Dermis microvascular lymphatic vessel endothelial cell (primary cell): ENCODE data around the gene FARS2. TPM values are rescaled to one million over a fixed set of nuclear protein-coding genes. Genes with fewer than 3 reads are reported as not detected.
A peak's percentile ranks its signal among the peaks of the same experiment; 100 is the strongest.

ENCODE experiments used
- DNase-seq, 2 donors: peaks; one replicate each; pipeline versions ENCODE4 v3.0.0 to v3.0.0-alpha.2; 2010; ENCODE audit warnings: low read depth in 2 of 2
- total RNA-seq: library from RNA; depleted of rRNA; stranded (reverse); fragments of >200 nt; gene quantifications from 2 replicates; pipeline ENCODE4 v1.2.1, GENCODE V29; 2014

Gene FARS2
- total RNA-seq, 1 donor from 2014 or later, result 26.8 TPM

DNA sequence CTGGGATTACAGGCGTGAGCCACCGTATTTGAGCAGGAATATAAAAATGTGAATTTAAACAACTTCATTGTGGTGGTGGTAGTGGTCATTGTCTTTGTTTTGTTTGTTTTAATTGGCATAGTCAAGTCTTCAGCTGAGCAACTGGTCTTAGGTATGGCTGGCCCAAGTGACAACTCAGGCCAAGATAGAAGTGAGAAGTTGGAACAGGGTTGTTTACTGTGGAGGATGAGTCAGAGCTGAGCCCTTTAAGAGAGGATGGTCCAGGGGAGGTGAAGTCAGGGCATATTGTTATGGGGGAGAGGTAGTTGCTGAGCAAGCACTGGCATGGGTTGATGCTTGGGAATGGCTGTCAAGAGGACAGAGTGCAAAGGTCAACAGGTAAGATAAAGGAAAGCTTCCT is 308.2 kb downstream of the FARS2 start:
- peak in 1 of 2 donors; percentile 1 for DNase-seq

GRCh38 chr6:5570641-5571040 is 309.3 kb downstream of the FARS2 start:
- DNase-seq, result no peak

GRCh38 chr6:5580736-5581581 is 319.6 kb downstream of the FARS2 start:
- peak; percentile 2 to 7 for DNase-seq

DNA sequence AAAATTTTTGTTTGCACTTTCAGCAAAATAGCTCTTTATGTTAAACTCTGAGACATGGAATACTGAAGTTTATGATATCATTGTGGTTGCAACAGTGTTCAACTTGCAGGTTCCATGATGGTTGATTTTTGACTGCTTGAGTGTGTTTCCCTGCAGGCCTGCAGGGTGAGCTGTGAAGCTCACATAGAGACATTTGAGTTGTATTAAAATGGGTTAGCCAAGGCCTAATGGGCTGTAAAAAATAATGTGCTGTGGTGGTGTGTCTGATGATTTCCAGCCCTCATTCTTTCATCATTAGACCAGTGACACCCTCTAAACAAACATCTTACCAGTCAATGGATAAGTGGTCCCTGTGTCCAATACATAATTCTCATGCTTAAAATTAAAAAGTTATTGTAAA is 321.4 kb downstream of the FARS2 start:
- no peak for DNase-seq

DNA sequence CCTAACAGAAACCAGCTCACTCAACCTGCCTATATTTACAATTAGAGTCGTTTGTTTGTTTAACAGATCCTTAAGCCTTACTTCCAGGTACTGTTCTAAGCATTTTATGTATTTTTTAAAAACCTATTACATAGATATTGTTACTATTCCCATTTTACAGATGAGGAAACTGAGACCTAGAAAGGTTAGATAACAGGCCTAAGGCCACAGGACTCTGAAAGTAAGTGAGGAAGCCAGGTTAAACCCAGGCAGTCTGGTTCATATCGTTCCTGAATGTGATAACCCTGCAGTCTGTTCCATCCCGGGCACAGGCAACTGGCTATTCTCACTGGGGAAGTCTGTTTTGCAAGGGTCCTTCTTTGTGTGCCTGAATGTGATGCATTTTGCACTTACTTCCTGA is 322.2 kb downstream of the FARS2 start:
- no peak for DNase-seq

DNA sequence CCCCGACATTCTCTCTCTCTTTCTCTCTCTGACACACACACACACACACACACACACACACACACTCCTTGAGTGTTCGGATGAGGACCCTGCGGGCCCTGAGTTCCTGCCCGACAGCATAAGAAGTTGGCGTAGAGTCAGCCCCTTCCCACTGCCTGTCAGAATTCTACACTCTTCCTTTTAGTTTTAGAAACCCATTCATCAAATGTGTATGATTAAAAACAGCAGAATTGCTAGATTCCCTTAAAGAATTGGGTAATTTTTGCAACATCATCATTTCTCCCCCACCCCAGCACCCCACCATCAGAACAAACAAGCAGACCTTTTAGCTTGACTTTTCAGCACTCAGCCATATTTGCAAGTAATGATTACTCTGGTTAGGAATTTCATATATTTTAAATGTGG is 322.8 kb downstream of the FARS2 start:
- DNase-seq, result no peak

GRCh38 chr6:5587648-5588047 is 326.3 kb downstream of the FARS2 start:
- no peak for DNase-seq

- DNase-seq, result no peak
Measured at GRCh38 chr6:5589422-5590141, 328.3 kb downstream of the FARS2 start.

DNA sequence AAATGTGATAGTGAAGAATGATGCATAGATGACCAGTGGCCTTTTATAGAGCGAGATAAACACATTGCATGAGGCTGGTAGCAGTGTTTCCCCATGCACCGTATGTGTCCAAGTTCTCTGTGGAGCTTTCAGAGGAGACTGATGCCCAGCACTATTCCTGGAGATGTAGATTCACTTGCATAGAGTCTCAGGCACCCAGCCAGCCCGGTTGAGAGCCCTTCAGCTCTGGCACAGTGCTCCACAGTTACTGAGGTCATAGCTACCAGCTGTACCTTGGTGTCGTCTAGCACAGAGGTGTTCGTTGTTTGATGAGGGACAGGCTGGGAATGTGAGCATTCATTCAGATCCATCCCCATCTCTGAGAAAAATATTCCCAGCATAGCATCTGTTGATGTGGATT is 328.9 kb downstream of the FARS2 start:
- no peak for DNase-seq

- no peak for DNase-seq
Measured at GRCh38 chr6:5592886-5593519, 331.7 kb downstream of the FARS2 start.

DNA sequence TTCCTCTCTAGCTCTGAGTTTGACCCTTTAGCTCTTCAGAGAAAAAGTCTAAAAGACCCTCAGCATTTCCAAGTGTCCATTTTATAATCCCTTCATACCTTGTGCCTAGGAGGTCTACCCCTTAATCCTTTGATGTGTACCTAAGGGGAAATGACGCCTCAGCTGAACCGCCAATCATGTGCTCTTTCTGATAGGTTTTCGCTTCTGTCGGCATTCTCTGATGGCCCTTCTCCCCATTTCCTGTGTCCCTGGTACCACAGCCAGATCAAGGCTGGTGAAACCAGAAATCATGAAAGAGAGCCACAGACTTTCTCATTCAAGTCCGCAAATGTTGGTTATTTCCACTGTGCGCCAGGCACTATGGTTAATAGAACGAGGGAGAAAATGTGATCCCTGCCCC is 333.9 kb downstream of the FARS2 start:
- DNase-seq, result no peak

DNA sequence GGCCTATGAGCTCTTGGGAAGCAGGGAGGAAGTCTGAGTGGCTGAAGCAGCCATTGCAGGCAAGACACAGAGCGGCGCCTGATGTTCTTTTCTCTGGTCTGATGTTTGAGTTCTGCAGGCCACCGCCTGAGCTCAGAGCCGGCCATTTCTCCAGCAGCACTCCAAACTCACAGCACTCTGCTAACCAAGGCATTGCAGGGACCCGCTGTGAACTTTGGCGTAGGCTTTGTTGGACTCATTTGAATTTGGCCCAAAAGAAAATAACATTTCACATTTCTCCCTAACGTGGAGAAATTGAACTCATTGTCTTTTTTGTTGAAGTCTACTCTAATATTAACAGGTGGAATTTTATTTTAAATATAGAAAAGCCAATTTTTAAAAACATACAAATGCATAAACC is 336.1 kb downstream of the FARS2 start:
- DNase-seq, result no peak

- no peak for DNase-seq
Measured at GRCh38 chr6:5598123-5598522, 336.8 kb downstream of the FARS2 start.

GRCh38 chr6:5599127-5599526 is 337.8 kb downstream of the FARS2 start:
- DNase-seq, result no peak

- no peak for DNase-seq
Measured at GRCh38 chr6:5605937-5606336, 344.6 kb downstream of the FARS2 start.

- DNase-seq, result no peak
Measured at GRCh38 chr6:5606546-5606945, 345.2 kb downstream of the FARS2 start.

DNA sequence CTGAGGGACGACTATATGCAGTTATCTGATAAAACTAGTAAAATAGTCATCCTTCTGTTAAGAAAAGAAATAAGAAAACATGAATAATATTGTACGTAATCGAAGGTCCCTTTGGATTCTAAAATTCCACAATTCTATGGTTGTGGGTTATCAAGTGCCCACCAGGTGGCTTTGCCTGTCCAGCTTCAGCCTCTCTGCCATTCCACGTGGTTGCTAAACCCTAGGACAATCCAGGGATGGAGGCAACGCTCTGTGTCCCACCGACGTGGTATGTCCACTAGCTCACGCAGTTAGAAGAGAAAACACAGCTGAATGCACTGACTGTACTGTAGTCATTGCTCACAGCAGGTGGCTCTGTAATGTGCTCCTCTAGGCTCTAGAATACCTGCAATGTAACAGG is 349.3 kb downstream of the FARS2 start:
- no peak for DNase-seq

- no peak for DNase-seq
Measured at GRCh38 chr6:5617179-5617578, 355.9 kb downstream of the FARS2 start.

DNA sequence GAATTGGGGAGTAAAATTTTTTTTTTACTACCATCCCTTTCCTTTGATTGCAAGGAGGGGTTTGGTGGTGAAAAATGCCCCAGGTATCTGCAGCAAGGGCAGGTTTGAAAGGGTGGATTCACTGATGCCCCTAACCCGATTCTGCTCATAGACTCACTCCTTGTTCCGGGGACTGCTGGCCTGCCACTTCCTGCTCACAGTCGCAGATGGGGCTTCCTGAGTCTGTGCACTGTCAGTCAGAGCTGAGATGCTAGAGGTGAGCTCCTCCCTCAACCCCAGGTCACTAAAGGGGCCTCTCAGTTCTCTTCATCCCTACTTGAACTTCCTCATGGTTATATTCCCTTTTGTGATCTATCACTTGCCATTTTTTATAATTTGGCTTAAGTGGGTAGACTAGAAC is 357.9 kb downstream of the FARS2 start:
- DNase-seq, result no peak

GRCh38 chr6:5622276-5623005 is 361.1 kb downstream of the FARS2 start:
- peak in 1 of 2 donors; percentile 25 for DNase-seq

DNA sequence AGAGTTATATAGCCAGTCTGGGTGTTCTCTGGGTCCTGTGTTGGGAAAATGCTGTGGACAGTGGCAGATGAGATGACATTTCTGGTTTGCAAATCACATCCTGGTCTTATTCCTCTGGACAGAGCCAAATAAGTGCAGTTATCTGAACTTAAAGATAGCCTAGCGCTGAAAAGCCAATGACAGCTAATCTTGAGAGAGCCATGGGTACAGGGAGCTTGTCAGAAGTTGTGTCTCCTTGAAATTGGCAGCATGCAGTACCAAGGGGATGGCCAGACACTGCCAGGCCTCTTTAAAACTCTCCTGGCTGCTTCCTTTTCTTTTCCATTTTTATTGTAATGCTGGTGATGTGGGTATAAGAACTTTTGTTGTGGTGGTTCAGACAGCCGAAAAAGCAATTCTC is 362.5 kb downstream of the FARS2 start:
- no peak for DNase-seq

DNA sequence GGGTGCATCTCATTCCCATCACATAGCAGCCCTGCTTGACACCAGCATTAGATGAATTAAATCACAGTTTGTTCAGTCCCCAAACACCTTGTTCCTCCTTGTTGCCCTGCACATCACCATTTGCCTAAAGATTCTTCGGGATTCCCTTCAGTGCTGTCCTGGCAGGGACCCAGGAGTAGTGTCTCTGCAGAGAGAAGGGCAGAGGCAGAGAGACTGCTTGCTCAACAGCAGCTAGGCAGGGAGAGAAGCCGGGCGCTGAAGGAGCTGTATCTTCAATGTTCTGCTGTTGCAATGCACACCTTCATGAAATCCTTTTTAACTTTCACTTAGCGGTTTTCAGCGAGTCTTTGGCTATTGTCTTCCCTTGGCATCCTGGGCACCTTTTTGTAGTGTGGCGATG is 362.9 kb downstream of the FARS2 start:
- no peak for DNase-seq
